GM12878 (cell line): ENCODE data around the gene ZNF687. TPM values are rescaled to one million over a fixed set of nuclear protein-coding genes. Genes with fewer than 3 reads are reported as not detected.

ENCODE experiments used
- ATAC-seq: fragments of 200-7000 bp; cut with Tn5 transposase; 3 replicates; pipeline ENCODE4 v1.9.1; 2020; ENCODE audit warnings: mild to moderate bottlenecking, moderate library complexity
- BruUV-seq: library from RNA; stranded (reverse); fragments of 400-500 nt; replicated peaks from 2 replicates; lab custom pipeline; 2021; lab: Mats Ljungman, UMichigan
- CTCF ChIA-PET: fragments of 300-600 bp; sonication (Branson Sonifier 250); formaldehyde crosslinking; extraction: SDS; loops from one replicate; lab custom pipeline; 2021; ENCODE audit warnings: inconsistent platforms; lab: Yijun Ruan, JAX
- POLR2A ChIA-PET: fragments of 350-600 bp; formaldehyde crosslinking; extraction: SDS; loops from one replicate; lab custom pipeline; 2021; ENCODE audit warnings: inconsistent platforms; lab: Charles Lee
- RAD21 ChIA-PET: fragments of 300-600 bp; sonication (Branson Sonifier 250); formaldehyde crosslinking; loops from one replicate; lab custom pipeline; 2023; ENCODE audit warnings: antibody characterized with exemption; ENCODE audit not compliant: unreplicated experiment; lab: Charles Lee
- SMC1A ChIA-PET: fragments of 300-600 bp; sonication (Branson Sonifier 250); formaldehyde crosslinking; loops from one replicate; lab custom pipeline; 2023; ENCODE audit not compliant: unreplicated experiment, uncharacterized antibody; lab: Charles Lee
- DNase-seq: peaks from one replicate; pipeline ENCODE4 v3.0.0-alpha.2; 2011; ENCODE audit warnings: low read depth, low spot score
- FAIRE-seq: peaks from 3 replicates; lab custom pipeline; 2011; peaks lifted over from hg19 to GRCh38; lab: Jason Lieb, UNC
- H2AFZ ChIP-seq: 2 replicates; pipeline ENCODE4 v1.6.0; 2011; ENCODE audit warnings: low read depth, low read length, control low read depth; ENCODE audit not compliant: control insufficient read depth
- H3K27ac ChIP-seq: 2 replicates; pipeline ENCODE4 v1.5.1; 2011; ENCODE audit warnings: control low read depth; ENCODE audit not compliant: control insufficient read depth, insufficient read depth
- H3K27me3 ChIP-seq, 2 experiments: replicated peaks in 1 of 2; 2 replicates each; pipeline versions ENCODE4 v1.6.0 to v1.6.1; 2011; ENCODE audit warnings: low read length in 1 of 2; ENCODE audit not compliant: control insufficient read depth in 2 of 2, insufficient read depth in 2 of 2
- H3K36me3 ChIP-seq, 2 experiments: 2 replicates each; pipeline ENCODE4 v1.5.1; 2011; ENCODE audit warnings: low read length in 1 of 2; ENCODE audit not compliant: control insufficient read depth in 2 of 2, insufficient read depth in 2 of 2
- H3K4me1 ChIP-seq: 2 replicates; pipeline ENCODE4 v1.6.1; 2011; ENCODE audit warnings: mild to moderate bottlenecking, low read length, moderate library complexity, mixed read lengths; ENCODE audit not compliant: control insufficient read depth, insufficient read depth
- H3K4me2 ChIP-seq: 2 replicates; pipeline ENCODE4 v1.6.0; 2011; ENCODE audit warnings: control low read depth; ENCODE audit not compliant: control insufficient read depth, insufficient read depth
- H3K4me3 ChIP-seq: fragments of 200-600 bp; sonication (generic); 2 replicates; pipeline ENCODE4 v1.5.1; 2016
- H3K79me2 ChIP-seq: 2 replicates; pipeline ENCODE4 v1.6.0; 2011; ENCODE audit warnings: low read length; ENCODE audit not compliant: control insufficient read depth, insufficient read depth
- H3K9ac ChIP-seq: 2 replicates; pipeline ENCODE4 v1.8.0; 2011; ENCODE audit warnings: low read length, control low read depth, mixed read lengths; ENCODE audit not compliant: control insufficient read depth, insufficient read depth
- H3K9me3 ChIP-seq: replicated peaks from 3 replicates; pipeline ENCODE4 v1.5.1; 2011; ENCODE audit warnings: mild to moderate bottlenecking, low read length; ENCODE audit not compliant: control insufficient read depth, insufficient read depth
- H4K20me1 ChIP-seq: 2 replicates; pipeline ENCODE4 v1.6.0; 2011; ENCODE audit not compliant: control insufficient read depth, insufficient read depth
- BMI1 ChIP-seq: fragments of 450-650 bp; IDR thresholded peaks from 2 replicates; pipeline ENCODE4 v1.6.1; 2016; ENCODE audit warnings: mild to moderate bottlenecking, moderate library complexity, borderline replicate concordance
- CBX3 ChIP-seq: fragments of 200-600 bp; sonication (generic); IDR thresholded peaks from 2 replicates; pipeline ENCODE4 v1.6.1; 2016; ENCODE audit warnings: low read depth, borderline replicate concordance
- CREB1 ChIP-seq: IDR thresholded peaks from 2 replicates; pipeline ENCODE4 v1.6.1; 2012; ENCODE audit warnings: low read depth, mild to moderate bottlenecking, inconsistent platforms
- EED ChIP-seq: sonication (generic); IDR thresholded peaks from 2 replicates; pipeline ENCODE4 v1.6.1; 2016; ENCODE audit warnings: antibody characterized with exemption, low read depth
- FOXK2 ChIP-seq: fragments of 450-650 bp; IDR thresholded peaks from 2 replicates; pipeline ENCODE4 v1.6.1; 2017; ENCODE audit warnings: mild to moderate bottlenecking, moderate library complexity
- JUNB ChIP-seq: IDR thresholded peaks from 2 replicates; pipeline ENCODE4 v1.6.1; 2016; ENCODE audit warnings: antibody characterized with exemption, mild to moderate bottlenecking
- POLR2AphosphoS5 ChIP-seq: IDR thresholded peaks from 2 replicates; pipeline ENCODE4 v1.6.1; 2011; ENCODE audit warnings: mild to moderate bottlenecking, low read length, inconsistent platforms
- ZNF207 ChIP-seq: fragments of 450-650 bp; IDR thresholded peaks from 2 replicates; pipeline ENCODE4 v1.6.1; 2014; ENCODE audit warnings: antibody characterized with exemption, mild to moderate bottlenecking, borderline replicate concordance
- ZNF274 ChIP-seq: IDR thresholded peaks from one replicate; pipeline ENCODE4 v1.8.0; 2011; ENCODE audit not compliant: insufficient read length, insufficient read depth
- WGBS: methylation state at CpG from one replicate; pipeline ENCODE4 v1.1.6; 2016; ENCODE audit warnings: low lambda C conversion rate; ENCODE audit not compliant: insufficient replicate concordance, insufficient coverage; ENCODE audit errors: missing lambda C conversion rate; 5-methylcytosine and 5-hydroxymethylcytosine counted together
- in situ Hi-C: fragments of 300-500 bp; cut with MboI; formaldehyde crosslinking; loops from 9 replicates; pipeline ENCODE4 v1.14.3; 2018; ENCODE audit warnings: mixed read lengths
- intact Hi-C: fragments of 100-400 bp; cut with micrococcal nuclease; formaldehyde crosslinking; loops from one replicate; pipeline ENCODE4 v1.14.2; 2022; ENCODE audit not compliant: unreplicated experiment
- polyA plus RNA-seq, 11 experiments: library from polyadenylated mRNA; depleted of rRNA in 4 of 11; unstranded in 6 of 11; stranded (reverse) in 5 of 11; fragments of >200 nt; fragmentation: Nextera tagmentation in 4 of 11; fragmentation: Illumina TruSeq in 1 of 11; extraction: Ambion mirVana in 4 of 11; extraction: Trizol in 1 of 11; gene quantifications; 1 replicate in 1 of 11; 2 replicates in 10 of 11; pipeline versions ENCODE4 v1.2.1 to v1.2.3, GENCODE V29; 2011 to 2016; ENCODE audit warnings: inconsistent platforms in 2 of 11, missing spikeins in 2 of 11, low read depth in 1 of 11
- total RNA-seq, 4 experiments: library from RNA; depleted of rRNA in 3 of 4; stranded (reverse); fragments of >200 nt in 3 of 4; fragmentation: Illumina TruSeq in 1 of 4; extraction: Trizol in 1 of 4; gene quantifications; 2 replicates each; pipeline versions ENCODE4 v1.2.1 to v1.2.3, GENCODE V29; 2013 to 2021
- TF ChIP-seq, protein P1 (sequence below): IDR thresholded peaks from 2 replicates; pipeline ENCODE4 v1.6.1; 2011; ENCODE audit warnings: borderline replicate concordance, low read depth, mild to moderate bottlenecking, moderate library complexity, low read length; ENCODE audit not compliant: insufficient read depth, poor library complexity, severe bottlenecking
- TF ChIP-seq, protein P2 (sequence below): fragments of 450-650 bp; conservative IDR thresholded peaks from 2 replicates; pipeline ENCODE4 v1.6.1; 2017; ENCODE audit warnings: mild to moderate bottlenecking, moderate library complexity

Gene ZNF687
- total and polyA plus RNA-seq, 10 of the 15 experiments (the other 5 are each of a cell fraction or from before 2014, with no cell fraction given) = 0.08 to 30.9 (median 9.9) TPM

DNA sequence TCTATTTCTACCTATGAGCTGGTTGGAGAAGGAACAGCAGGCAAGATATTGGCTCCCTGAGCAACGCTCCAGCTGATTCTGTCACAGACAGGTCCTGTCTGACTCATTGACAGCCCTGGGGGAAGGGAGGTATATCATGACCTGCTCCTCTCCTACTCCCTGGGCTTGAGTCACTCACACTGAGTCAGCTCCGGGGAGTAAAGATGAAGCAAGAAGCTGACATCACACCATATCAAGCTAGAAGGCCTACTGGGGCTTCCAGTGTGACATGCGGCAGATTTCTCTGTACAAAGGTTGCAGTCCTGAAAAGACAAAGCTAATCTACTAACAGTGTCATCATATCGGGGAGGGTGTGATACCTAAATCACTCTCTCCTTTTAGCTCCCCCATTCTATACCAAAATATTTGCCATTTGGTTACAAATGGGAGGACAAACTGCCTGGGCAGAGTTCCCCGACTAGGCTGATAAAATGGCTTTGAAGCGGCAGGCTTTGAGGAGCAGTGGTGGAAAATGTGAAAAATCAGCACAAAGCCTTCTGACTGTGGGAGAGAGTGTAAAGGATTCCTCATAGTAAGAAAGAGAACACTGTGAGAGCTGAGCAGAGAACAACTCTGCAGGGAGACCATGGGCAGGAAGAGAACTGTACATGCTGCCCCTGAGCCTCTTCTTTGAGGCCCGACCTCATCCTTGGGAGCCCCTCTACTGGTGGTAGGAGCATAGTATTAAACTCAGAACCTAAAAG is 29.7 kb downstream of the ZNF687 start:
- in situ Hi-C loops (no loop called here), intact Hi-C loops (no loop called here)
- WGBS = 70% methylated on average over 7 of the region's 7 CpGs
- no TSS peak for BruUV-seq
- Histone ChIP-seq H3K36me3 (peaks cover 20 to 47% of the 10 kb centered on the region in 2 experiments), H3K27me3 (no peaks in the 10 kb centered on the region), H3K79me2 (no peaks in the 10 kb centered on the region), H3K4me2 (no peak overlapping the region), H2AFZ (no peak overlapping the region), H3K27ac (no peak overlapping the region), H3K4me3 (no peak overlapping the region), H3K9me3 (no peaks in the 10 kb centered on the region), H3K9ac (no peak overlapping the region), H4K20me1 (0 out of 2 replicates have a peak, but pooled peaks cover 4% of the 10 kb centered on the region), H3K4me1 (no peaks in the 10 kb centered on the region)
- RAD21 ChIA-PET = interaction anchor here (1.2 to 2.8 kb wide), 3 partner anchors 11 to 29 kb away, joined by 6 to 18 read pairs (median 7); no protein-coding TSS in a partner anchor
- POLR2A ChIA-PET = interaction anchor here (0.6 to 4.8 kb wide), 4 partner anchors 9 to 538 kb away, joined by 3 to 19 read pairs (median 4); partner anchors contain the start of gene PI4KB
- TF ChIP-seq FOXK2 (no peak), ZNF207 (no peak), POLR2AphosphoS5 (no peak), CBX3 (no peak), BMI1 (no peak), EED (no peak), CREB1 (0 out of 2 replicates have a peak, but pooled peaks have one; percentile 9), ZNF274 (no peak), JUNB (no peak)
- TF ChIP-seq, protein P1, sequence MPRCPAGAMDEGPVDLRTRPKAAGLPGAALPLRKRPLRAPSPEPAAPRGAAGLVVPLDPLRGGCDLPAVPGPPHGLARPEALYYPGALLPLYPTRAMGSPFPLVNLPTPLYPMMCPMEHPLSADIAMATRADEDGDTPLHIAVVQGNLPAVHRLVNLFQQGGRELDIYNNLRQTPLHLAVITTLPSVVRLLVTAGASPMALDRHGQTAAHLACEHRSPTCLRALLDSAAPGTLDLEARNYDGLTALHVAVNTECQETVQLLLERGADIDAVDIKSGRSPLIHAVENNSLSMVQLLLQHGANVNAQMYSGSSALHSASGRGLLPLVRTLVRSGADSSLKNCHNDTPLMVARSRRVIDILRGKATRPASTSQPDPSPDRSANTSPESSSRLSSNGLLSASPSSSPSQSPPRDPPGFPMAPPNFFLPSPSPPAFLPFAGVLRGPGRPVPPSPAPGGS = peak; percentile 30
- TF ChIP-seq, protein P2, sequence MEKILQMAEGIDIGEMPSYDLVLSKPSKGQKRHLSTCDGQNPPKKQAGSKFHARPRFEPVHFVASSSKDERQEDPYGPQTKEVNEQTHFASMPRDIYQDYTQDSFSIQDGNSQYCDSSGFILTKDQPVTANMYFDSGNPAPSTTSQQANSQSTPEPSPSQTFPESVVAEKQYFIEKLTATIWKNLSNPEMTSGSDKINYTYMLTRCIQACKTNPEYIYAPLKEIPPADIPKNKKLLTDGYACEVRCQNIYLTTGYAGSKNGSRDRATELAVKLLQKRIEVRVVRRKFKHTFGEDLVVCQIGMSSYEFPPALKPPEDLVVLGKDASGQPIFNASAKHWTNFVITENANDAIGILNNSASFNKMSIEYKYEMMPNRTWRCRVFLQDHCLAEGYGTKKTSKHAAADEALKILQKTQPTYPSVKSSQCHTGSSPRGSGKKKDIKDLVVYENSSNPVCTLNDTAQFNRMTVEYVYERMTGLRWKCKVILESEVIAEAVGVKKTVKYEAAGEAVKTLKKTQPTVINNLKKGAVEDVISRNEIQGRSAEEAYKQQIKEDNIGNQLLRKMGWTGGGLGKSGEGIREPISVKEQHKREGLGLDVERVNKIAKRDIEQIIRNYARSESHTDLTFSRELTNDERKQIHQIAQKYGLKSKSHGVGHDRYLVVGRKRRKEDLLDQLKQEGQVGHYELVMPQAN = no peak
- SMC1A ChIA-PET = interaction anchor here (0.9 to 3.8 kb wide), 7 partner anchors 10 to 212 kb away, joined by 3 to 15 read pairs (median 4); no protein-coding TSS in a partner anchor
- FAIRE-seq (no peak), ATAC-seq (0 out of 3 replicates have a peak, but pooled peaks have one; percentile 21), DNase-seq (no peak)
- CTCF ChIA-PET = interaction anchor here (0.8 to 4.1 kb wide), 7 partner anchors 10 to 212 kb away, joined by 3 to 32 read pairs (median 4); partner anchors contain the start of gene PI4KB
